ENCODE results near the gene PIWIL4.
"Not testable (repeated sequence)": the region's sequence is repeated elsewhere in the genome, so short reads cannot be mapped to it uniquely, and the experiment has no call there.

The PIWIL4 gene

DNA sequence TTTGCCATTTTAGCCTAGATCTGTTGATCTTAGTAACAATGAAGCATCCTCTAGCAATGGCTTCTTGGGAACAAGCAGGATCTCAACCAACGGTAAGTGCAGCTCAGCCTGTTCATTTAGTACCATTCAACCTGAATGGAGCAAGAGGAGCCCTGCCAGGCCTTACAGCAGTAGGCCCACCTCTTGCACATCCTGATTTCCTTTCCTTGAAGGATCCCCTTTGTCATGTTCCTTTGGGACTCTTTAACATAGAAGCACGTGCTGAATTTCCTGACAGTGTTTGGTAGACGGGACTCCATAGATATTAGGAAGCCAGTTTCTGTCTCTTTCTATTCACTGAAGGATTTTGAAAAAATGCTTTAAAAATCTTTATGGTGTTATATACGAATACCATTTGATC, 1.5 kb downstream of the PIWIL4 start:
- no peak for TF ChIP-seq CTCF (IDR thresholded peaks at IDR 0.05)
- TF ChIP-seq ZFX (IDR thresholded peaks at IDR 0.05; ENCODE audit: borderline replicate concordance): no peak
- no peak overlapping the region for H3K27ac ChIP-seq

- not testable (repeated sequence) for H3K27ac ChIP-seq
These were observed 5.8 kb downstream of the PIWIL4 start for GRCh38 chr11:94572975-94573374.

DNA sequence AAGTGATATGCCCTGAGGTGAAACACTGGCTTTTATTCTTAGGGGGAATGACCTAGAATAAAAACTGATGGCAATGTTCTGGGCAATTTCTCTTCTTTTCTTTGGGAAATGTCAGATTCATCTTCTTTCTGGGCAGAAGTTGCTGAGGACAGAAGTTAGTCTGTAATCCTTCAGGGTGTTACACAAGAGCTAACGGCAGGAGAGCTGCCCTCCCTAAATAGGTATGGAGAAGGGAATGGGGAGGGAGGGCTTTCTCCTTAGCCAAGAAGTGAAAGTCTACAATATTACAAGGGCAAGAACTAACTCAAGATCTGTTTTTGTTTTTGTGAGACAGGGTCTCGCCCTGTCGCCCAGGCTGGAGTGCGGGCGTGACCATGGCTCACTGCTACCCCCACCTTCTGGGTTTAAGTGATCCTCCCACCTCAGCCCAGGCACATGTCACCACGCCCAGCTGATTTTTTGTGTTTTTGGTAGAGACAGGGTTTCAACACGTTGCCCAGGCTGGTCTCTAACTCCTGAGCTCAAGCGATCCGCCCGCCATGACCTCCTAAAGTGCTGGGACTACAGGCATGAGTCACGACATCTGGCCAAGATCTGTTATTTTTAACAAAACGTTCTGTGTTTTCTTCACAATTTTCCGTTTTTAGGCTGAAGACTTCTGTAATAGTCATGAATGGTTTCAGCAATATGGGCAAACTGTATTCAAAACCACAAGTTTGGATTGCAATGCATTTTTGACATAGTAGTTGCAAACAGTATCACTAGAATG, 7.2 kb downstream of the PIWIL4 start:
- TF ChIP-seq ZFX (IDR thresholded peaks at IDR 0.05; ENCODE audit: borderline replicate concordance) (no peak), CTCF (IDR thresholded peaks at IDR 0.05) (no peak)
- H3K27ac ChIP-seq: no peak overlapping the region

DNA sequence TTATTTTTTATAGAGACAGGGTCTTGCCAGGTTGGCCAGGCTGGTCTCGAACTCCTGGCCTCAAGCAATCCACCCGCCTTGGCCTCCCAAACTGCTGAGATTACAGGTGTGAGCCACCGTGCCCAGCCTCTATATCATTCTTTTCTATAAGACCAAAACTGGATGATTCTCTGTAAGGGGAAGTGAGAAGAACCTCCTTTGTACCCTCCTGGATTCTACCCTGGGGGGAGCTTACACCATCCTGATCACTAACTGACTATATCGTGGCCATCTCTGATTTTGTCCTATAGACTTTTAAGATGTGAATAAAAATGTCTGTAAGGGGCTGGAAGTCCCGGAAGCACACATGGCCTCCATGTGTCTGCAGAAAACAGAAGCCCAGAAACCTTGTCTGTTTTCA, 9.1 kb downstream of the PIWIL4 start:
- H3K27ac ChIP-seq: no peak overlapping the region

GRCh38 chr11:94577841-94578240, 10.7 kb downstream of the PIWIL4 start:
- TF ChIP-seq ZFX (IDR thresholded peaks at IDR 0.05; ENCODE audit: borderline replicate concordance): no peak
- TF ChIP-seq CTCF (IDR thresholded peaks at IDR 0.05): no peak

More for the DNA sequence above, 9.1 kb downstream of the PIWIL4 start:
- TF ChIP-seq CTCF (IDR thresholded peaks at IDR 0.05): no peak

GRCh38 chr11:94581926-94582325, 14.8 kb downstream of the PIWIL4 start:
- TF ChIP-seq CTCF (IDR thresholded peaks at IDR 0.05): no peak
- H3K27ac ChIP-seq: no peak overlapping the region

More at GRCh38 chr11:94577841-94578240, 10.7 kb downstream of the PIWIL4 start:
- no peak overlapping the region for H3K27ac ChIP-seq

- TF ChIP-seq ZFX (IDR thresholded peaks at IDR 0.05; ENCODE audit: borderline replicate concordance): no peak
- no peak for TF ChIP-seq CTCF (IDR thresholded peaks at IDR 0.05)
- H3K27ac ChIP-seq: no peak overlapping the region
These were observed 16.2 kb downstream of the PIWIL4 start for GRCh38 chr11:94583213-94583865.
